ENCODE results near the gene THOC5. TPM values are rescaled to one million over a fixed set of nuclear protein-coding genes. Genes with fewer than 3 reads are reported as not detected.

The THOC5 gene
- total and polyA plus RNA-seq, 8 donors: 18.2 to 123 (median 33.7) TPM

DNA sequence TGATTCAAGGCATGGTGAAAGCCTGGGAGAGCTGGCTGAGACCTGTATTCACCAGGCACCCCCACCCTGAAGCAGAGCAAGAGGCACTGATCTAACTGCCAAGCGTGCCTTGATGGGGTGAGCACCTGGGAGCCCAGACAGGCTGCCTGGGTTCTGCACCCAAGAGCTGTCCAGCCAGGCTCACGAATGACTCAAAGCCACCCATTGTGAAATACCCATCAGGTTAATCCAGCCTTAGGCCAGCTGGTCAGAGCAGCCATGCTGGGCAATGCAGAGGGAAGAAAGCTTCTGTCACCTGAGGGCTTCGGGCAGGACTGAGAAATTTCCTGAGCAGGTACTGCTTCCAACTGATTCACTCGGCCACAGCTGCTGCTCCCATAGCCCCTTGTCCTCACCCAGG, 22.1 kb downstream of the THOC5 start:
- Histone ChIP-seq H3K9me3 (no peaks in the 10 kb centered on the region), H3K27me3 (no peaks in the 10 kb centered on the region), H3K27ac (no peak overlapping the region), H3K36me3 (peaks cover 75 to 100% (median 100%) of the 10 kb centered on the region in 4 donors), H3K4me1 (no peaks in the 10 kb centered on the region), H3K4me3 (no peak overlapping the region)
- DNase-seq: no peak
- no peak for TF ChIP-seq POLR2AphosphoS5 (IDR thresholded peaks at IDR 0.05)
- TF ChIP-seq POLR2A (IDR thresholded peaks at IDR 0.05): no peak
- no peak for TF ChIP-seq CTCF (IDR thresholded peaks at IDR 0.05)
- no peak for TF ChIP-seq EP300 (IDR thresholded peaks at IDR 0.05)
- WGBS, 5 donors: 90 to 100% (median 94%) methylated on average over 3 to 4 of the region's 4 CpGs
- intact Hi-C loops (cut with DNase I; ENCODE audit: low total_unique reads): no loop called here

GRCh38 chr22:29530716-29531115, 22.8 kb downstream of the THOC5 start:
- H3K36me3 ChIP-seq: peaks cover 74 to 100% (median 100%) of the 10 kb centered on the region in 4 donors
- TF ChIP-seq EP300 (IDR thresholded peaks at IDR 0.05): no peak
- TF ChIP-seq CTCF (IDR thresholded peaks at IDR 0.05): no peak
- TF ChIP-seq POLR2A (IDR thresholded peaks at IDR 0.05): no peak
- no peak for TF ChIP-seq POLR2AphosphoS5 (IDR thresholded peaks at IDR 0.05)
- no peaks in the 10 kb centered on the region for H3K27me3 ChIP-seq

DNA sequence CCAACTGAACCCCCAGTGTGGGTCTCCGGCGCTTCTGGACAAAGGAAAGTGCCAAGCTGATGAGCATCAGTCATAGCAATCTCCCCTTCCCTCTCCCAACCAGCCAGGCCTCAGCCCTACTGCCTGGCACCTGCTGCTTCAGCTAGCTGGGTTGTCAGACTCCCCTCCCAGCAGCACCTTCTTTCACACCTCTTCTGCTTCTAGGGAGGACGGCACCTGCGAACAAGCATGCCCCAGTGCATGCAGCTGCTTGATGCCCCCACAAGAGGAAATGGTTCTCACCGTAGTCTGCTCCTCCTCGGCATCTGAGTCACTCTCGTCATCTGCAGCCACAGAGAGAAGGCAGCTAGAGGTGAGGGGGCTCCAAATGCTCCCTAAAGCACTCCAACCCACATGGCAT, 25.4 kb downstream of the THOC5 start:
- 93 to 96% (median 94%) methylated on average over 7 of the region's 7 CpGs for WGBS, 5 donors
- intact Hi-C loops (cut with DNase I; ENCODE audit: low total_unique reads): no loop called here
- peak overlapping the region in 1 of 5 donors; percentile 23 for H3K27ac ChIP-seq
- H3K9me3 ChIP-seq: no peaks in the 10 kb centered on the region
- no peak for TF ChIP-seq POLR2A (IDR thresholded peaks at IDR 0.05)
- TF ChIP-seq POLR2AphosphoS5 (IDR thresholded peaks at IDR 0.05): no peak
- TF ChIP-seq EP300 (IDR thresholded peaks at IDR 0.05): no peak
- TF ChIP-seq CTCF (IDR thresholded peaks at IDR 0.05): no peak
- H3K4me3 ChIP-seq: no peak overlapping the region
- no peaks in the 10 kb centered on the region for H3K27me3 ChIP-seq
- no peak for DNase-seq
- H3K4me1 ChIP-seq: no peaks in the 10 kb centered on the region
- H3K36me3 ChIP-seq: peaks cover 76 to 100% (median 100%) of the 10 kb centered on the region in 4 donors

More at GRCh38 chr22:29530716-29531115, 22.8 kb downstream of the THOC5 start:
- DNase-seq: no peak
- Histone ChIP-seq H3K27ac (no peak overlapping the region), H3K4me3 (no peak overlapping the region), H3K4me1 (no peaks in the 10 kb centered on the region), H3K9me3 (no peaks in the 10 kb centered on the region)
- intact Hi-C loops (cut with DNase I; ENCODE audit: low total_unique reads): no loop called here
- 88 to 95% (median 91%) methylated on average over 4 of the region's 4 CpGs for WGBS, 5 donors

- Histone ChIP-seq H3K9me3 (no peaks in the 10 kb centered on the region), H3K36me3 (peaks cover 65 to 100% (median 97%) of the 10 kb centered on the region in 4 donors), H3K4me3 (no peak overlapping the region), H3K27me3 (no peaks in the 10 kb centered on the region), H3K4me1 (no peaks in the 10 kb centered on the region), H3K27ac (no peak overlapping the region)
- WGBS, 5 donors: 33 to 56% (median 51%) methylated on average over 5 of the region's 5 CpGs
- DNase-seq: peak; percentile 27 to 43
- intact Hi-C loops (cut with DNase I; ENCODE audit: low total_unique reads): no loop called here
- peak in 2 of 7 experiments; percentile 7 to 14 for TF ChIP-seq CTCF (IDR thresholded peaks at IDR 0.05)
- no peak for TF ChIP-seq POLR2A (IDR thresholded peaks at IDR 0.05)
- no peak for TF ChIP-seq POLR2AphosphoS5 (IDR thresholded peaks at IDR 0.05)
Measured at GRCh38 chr22:29524442-29525191, 28.9 kb downstream of the THOC5 start.
